Kidney tubule cell (primary cell): ENCODE data around the gene DAGLA.
A peak's percentile ranks its signal among the peaks of the same experiment; 100 is the strongest.

Experiments used
- DNase-seq: peaks from one replicate; pipeline ENCODE4 v3.0.0-alpha.2; 2018; ENCODE audit warnings: low spot score

The DAGLA gene

DNA sequence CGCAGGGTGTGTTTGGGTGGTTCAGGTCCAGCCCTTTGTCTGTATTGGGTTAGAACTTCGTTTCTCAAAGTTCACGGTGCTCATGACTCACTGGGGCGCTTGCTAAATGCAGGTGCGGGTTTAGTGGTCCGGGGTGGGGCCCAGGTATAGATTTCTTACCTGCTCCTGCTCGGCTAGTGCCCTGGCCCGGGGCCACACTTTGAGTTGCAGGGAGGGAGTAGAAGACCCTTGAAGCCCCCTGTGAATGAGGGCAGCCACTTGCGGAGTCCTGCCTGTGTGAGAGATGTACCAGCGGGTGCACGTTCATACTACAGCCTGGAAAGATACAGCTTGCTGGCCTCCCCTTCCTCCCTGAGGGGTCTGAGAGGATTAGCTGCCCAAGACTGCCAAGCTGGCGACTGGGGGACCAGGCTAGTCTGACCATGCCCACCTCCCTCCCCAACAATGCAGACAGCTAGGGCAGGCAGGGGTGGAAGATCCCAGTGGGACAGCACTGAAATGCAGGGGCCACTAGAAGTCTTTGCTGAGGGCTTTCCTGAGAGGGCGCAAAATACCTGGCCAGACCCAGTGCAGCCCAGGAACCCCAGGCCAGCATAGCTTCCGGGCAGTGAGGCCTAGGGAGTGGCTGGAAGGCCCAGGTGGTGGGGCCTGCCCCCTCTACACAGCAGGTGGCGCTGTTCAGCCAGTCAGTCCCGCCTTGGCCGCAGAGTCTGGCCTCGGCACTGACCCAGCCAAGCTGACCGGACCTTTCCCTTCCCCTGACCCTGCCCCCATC lies 67.2 kb downstream of the DAGLA start:
- peak; percentile 71 for DNase-seq

DNA sequence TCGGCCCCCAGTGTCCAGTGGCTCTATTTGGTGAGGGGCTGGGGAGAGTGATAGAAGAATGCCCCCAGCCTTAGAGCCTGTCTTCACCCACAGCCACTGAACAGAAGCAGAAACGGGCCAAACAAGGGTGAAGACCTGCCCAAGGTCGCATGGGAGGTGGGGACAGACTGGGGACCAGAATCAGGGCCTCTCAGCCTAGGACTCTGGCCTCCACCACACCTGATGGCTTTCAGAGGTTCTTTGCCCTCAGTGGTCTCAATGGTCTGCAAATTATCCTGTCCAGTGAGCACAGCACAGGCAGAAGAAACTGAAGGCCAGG lies 67.7 kb downstream of the DAGLA start:
- DNase-seq = no peak

DNA sequence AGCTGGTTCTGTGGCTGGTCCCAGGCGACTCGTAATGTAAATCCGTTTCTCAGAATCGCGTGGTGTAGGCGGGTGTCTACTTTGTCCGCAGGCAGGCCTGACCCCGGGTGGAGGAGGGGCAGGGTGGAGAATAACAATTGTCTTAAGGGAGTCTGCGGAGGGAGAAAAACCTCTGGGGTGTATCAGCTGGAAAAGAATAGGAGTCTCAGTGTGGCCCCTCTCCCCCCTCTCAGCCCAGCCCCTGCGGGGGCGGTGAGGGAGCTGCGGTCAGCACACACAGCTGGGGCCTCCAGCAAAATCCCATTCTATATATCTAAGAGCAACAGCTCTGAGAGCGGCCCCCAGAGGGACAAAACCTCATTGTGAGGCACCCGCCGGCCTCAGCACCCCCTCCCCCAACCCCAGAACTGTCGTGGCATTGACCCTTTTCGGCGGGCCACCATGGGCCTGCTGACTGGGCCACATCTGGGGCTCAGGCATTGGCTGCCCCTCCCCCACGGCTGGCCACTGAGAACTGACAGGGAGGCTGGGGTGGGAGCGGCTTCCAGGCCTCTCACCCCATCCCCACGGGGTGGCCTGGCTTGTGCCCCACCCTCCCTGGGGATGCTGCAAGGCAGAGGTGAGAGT lies 69.5 kb downstream of the DAGLA start:
- DNase-seq = no peak

DNA sequence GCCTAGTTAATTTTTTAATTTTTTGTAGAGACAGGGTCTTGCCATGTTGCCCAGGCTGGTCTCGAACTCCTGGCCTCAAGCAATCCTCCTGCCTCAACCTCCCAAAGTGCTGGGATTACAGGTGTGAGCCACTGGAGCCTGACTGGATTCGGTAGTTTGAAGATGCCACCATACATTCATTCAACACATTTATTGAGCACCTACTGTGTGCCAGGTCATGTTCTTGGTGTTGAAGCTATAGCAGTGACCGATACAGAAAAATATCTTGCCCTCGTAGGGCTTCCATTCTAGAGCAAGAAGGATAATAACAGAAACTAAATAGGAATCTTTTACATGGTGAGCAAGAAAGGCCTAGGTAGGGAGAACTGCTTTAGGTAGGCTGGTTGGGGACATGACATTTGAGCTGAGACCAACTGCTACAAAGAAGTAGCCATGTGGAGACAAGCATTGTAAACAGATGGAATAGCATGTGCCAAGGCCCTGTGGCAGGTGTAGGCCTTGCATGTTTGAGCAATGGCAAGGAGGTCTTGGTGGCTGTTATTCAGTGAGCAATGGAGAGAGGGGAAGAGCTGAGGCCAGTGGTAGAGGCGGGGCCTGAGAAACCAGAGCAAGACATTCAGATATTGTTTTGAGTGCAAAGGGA lies 70.6 kb downstream of the DAGLA start:
- no peak for DNase-seq

DNA sequence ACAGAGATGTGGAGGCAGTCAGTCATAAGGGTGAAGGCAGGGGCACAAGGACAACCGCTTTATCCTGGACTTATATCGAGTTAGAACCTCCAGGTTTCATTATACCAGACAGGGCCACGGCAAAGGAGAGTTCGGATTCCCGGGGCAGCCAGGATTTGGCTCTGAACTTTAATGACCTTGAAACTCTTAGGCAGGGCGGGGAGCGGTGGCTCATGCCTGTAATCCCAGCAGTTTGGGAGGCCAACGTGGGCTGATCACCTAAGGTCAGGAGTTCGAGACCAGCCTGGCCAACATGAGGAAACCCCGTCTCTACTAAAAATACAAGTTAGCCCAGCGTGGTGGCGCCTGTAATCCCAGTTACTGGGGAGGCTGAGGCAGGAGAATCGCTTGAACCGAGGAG lies 71.2 kb downstream of the DAGLA start:
- DNase-seq = no peak

DNA sequence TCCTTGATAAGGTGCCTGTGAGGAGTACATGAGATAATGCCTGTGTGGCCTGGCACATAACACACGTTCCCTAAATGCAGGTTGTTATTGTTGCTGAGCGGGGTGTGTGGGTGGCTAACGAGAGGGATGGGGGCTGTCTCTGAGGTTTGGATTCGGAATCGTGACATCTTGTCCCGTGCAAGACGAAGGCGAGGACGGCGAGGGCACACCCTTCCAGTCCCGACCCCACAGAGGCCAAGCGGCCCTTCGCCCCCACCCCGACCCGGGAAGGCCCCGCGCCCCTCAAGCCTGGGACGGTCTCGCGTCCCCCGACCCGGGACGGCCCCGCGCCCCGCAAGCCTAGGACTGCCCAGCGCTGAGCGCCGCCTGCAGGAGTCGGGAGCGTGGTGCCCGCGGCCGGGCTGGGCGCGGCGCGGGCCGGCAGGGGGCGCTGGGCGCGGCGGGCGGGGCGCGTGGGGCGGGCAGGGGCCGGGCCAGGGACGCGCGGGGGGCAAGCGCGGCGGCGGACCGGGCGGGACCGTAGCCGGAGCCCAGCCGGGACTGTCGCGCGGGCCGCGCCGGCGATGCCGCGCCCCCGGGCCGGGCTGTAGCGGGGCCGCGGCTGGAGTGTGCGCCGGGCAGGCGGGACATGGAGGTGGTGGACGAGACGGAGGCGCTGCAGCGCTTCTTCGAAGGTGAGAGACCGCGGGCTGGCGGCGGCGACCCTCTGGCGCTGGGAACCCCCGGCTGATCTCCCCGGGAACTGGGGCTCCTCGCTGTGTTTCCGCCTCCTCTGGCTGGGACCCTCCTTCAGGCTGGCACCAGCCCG lies 72.1 kb downstream of the DAGLA start, which contains the start of gene MYRF:
Gene MYRF, plus strand, starts transcription at position 520 of the 808 bp plus-strand sequence. Its CDS starts 109 bp downstream, at position 629.
- DNase-seq = peak; percentile 69

DNA sequence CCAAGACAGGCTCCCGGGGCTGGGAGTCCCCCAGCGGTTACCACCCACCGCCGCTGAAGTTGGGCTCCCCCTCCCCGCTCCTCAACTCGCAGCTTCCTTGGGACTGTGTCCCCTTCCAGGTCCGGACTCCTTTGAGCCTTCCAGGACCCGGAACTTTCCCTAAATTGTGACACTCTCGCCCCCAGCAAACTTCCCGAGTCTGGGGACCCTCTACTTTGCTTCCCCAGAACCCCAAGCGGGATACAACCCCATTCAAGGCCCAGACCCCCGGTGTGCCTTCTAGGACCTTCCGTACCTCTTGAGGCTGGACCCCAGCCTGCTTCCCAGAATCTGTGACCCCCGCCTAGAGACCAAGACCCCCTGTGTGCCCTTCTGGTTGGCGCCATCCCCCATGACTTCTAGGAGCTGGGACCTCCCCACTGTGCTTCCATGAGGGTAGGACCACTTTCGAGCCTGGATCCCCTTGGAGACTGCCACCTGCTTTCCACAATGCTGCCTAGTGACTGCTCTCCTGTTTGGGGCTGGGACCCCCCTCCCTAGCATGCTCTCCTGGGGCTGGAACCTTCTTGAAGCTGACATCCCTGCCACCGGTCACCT lies 72.8 kb downstream of the DAGLA start:
- no peak for DNase-seq

DNA sequence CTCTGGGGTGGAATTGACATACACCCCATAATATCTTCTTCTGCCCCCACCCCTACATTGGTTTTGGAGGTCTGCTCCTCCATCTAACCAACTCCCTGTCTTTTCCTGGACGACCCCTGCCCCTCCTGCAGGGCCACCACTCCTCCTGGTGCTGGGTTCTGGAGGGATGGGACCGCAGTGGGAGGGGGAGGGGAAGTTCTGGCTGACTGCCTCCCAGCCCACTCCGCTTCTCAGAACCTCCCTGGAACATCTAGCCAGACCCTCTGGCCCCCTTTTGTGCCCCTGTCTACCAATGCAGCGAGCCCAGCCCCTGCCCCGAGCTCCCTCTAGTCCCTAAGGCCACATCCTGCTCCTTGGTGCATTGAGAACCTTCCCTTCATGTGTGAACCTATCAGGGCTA lies 73.5 kb downstream of the DAGLA start:
- DNase-seq = no peak

DNA sequence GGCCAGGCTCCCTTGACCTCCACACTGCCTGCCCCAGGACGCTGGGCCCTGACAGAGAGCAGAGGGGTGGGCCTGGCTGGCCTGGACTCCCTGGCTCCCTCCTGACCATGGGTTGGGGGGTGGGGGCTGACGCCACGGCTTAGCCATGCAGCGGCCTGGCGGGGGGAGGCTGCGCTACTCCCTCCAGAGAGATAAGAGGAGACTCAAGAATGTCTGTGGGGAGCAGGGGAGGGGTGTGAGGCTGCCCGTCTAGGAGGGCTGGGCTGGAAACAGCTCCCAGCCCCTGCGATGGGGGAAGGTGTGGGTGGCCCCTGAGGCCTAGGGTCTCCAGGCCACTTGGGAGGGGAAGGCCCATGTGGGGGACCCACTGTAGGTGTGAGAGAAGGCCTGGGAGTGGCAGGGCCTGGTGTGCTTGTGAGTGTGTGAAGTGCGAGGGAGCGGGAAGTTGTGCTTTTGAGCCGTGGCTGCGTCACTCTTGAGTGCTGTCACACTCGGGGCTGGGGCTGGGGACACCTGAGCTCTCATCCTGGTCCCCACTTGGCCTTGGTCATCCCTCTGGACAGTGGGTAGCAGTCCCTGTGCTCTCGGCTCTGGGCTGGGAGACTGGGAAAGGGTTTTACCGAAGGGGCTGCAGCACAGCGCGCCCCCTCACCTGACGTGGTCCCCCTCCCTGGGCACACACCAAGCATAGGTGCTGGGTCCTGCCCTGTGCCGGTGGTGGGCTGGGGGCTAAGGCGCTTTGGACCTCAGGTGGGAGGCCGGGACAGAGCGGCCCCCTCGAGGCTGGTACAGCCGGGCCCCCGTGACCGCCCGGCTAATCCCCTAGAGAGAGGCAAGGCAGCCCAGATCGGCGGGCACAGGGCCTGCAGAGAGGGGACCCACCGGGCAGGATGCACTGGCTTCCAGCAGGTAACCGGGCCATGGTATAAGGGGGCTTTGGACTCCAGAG lies 74.6 kb downstream of the DAGLA start:
- DNase-seq = no peak

DNA sequence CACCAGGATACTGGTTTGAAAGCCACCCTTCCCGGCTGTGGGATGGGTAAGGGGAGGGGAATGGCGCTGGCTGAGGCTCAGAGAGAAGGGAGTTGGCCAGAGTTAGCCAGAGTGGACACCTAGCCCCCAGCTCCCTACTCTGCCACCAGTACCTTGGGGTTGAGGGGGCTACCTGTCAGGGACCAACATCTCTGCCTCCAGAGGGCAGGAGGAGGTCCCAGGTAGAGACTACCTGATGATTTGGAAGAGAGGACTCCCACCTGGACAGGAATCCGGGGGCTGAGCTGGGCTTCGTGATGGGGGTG lies 75.9 kb downstream of the DAGLA start:
- no peak for DNase-seq

DNA sequence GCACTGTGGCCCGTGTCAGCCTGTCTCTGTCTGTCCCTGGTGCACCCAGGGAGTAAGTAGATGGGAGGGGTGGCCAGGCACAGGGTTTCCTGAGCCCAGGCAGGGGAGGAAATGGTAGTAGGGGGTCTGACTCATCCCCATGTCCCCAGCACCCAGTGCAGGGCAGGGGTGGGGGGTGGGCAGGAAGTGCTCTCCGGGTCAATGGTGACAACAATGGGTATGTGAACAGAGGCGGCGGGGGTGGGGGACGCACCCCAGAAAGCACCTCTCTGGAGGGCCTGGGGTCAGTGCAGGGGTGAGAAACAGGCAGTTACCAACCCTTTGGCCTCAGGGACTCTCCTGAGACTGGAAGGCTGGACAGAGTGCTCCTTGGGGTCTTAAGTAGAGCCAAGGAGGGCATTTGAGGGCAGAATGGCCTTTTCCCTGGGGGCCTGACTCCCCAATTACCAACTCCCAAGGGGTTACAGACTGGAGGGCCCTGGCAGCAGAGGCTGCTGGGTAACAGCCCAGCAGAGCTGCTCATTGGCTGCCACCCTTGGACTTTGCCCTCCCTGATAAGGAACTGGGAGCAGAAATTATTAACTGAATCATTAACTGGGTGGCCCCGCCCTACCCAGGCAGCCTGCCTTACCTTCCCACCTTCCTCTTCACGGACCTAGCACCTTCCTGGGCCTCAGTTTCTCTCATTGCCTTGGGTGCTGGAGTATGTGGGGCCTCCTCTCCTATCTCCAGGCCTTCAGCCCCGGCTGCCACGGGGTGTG lies 76.4 kb downstream of the DAGLA start:
- peak; percentile 93 for DNase-seq

DNA sequence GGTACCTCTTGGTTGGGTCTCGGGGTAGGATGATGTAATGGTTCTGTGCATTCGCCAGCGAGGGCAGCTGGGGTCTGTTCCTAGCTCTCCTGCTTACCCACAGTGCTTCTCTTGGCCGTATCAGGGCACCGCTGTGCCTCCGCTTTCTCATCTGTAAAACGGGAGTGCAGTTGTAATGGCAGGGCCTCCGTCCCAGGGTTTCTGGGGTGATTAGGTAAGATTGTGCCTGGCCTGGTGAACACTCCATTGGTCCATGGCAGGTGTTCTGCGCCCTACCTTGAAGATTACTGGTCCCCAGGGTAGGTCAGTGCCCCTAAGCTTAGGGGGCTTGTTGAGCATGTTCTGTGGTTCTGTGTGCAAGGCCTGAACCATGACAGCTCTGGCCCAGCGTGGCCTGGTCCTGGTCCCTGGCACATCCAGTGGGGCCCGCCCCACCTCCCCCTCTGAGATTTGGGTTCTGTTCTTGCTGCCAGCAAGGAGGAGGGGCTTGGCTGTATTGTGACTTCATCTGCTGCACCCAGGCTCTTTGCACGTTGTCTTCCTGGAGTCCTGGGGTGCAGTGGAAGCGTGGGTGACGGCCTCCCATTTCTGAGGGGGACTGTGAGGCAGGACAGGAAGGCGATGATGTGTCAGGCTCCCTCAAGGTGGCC lies 77.1 kb downstream of the DAGLA start:
- DNase-seq = no peak

DNA sequence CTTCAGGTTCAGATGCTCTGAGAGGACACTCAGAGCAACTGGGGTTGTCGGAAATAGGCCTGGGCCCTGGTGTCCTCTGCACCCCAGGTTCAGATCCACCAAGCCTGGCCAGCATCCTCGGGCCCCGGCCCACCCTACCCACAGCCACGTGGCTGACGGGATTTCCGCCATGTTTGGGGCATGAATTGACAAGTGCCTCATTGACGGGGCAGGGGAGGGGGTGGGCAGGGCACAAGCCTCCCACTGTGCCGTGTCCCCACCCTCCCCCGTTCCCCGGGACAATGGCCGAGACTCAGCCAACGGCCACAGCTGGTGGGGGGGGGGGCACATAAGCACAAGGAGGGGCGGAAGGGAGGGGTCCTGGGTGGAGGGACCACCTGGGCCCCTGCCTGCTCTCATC lies 80.8 kb downstream of the DAGLA start:
- DNase-seq = no peak

DNA sequence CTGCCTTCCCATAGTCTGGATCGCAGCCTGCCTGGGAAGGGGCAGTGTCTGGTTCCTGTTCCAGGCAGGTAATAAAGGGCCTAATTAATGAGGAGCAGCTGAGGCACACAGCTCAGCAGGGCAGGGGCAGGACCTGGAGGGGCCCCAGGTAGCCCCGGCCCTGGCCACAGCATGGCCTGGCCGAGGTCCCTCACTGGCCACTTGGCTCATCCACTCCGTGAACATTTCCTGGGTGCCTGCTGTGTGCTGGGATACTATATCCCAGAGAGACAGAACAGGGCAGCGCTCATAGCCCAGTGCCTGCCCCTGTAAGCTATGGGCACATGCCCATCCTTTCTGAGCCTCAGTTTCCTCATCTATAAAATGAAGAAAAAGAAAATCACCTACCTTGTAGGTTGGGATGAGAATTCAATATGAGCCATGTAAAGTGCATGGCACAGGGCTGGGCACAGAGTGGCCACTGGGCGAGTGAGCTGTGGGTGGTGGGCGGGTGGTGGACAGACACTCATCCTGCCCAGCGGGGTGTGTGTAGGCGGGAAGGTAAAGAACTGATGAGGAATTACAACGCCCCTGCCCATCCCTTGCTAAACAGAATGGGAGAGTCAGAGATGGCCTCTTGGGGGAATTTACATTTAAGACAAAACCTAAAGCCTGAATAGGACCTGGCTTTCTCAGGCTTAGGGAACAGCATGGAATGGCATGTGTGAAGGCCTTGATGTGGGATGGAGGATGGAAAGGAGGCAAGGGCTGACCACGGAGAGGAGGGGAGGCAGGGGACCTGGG lies 81.4 kb downstream of the DAGLA start:
- no peak for DNase-seq

DNA sequence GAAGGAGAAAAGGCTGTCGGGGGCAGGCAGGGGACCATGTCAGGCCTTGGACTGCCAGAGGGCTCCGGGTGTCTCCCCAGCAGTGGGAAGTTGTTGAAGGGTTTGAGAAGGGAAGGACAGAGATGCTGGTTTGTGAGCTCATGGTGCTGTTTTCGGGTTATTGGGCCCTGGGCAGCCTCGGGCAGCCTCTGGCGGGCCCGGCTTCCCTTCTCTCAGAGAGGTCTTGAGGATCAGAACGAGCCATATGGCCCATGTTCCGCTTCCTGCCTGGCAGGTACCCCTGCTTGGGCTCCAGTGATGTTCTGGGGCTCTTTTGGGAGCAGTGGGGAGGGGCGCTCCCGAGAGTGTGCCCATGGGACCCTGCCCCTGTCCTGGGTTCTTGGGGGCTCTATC lies 82.0 kb downstream of the DAGLA start:
- DNase-seq = no peak

DNA sequence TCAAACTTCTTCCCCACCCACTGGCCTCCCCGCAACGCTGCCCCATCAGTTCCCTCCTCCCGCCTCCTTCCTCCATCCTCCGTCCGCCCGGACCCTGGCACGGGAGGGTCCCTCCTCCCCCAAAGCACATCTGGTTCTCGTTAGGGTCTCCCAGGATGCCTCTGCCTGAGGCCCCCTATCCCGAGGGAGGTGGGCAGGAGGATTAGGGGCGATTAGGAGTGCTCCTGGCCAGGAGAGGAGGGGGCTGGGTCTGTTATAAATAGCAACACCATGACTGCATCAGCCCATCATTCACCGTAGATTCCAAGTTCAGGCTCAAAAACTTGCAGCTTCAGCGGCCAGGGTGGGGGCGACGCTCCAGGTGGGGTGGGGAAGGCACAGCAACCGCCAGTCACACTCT lies 82.6 kb downstream of the DAGLA start:
- no peak for DNase-seq

DNA sequence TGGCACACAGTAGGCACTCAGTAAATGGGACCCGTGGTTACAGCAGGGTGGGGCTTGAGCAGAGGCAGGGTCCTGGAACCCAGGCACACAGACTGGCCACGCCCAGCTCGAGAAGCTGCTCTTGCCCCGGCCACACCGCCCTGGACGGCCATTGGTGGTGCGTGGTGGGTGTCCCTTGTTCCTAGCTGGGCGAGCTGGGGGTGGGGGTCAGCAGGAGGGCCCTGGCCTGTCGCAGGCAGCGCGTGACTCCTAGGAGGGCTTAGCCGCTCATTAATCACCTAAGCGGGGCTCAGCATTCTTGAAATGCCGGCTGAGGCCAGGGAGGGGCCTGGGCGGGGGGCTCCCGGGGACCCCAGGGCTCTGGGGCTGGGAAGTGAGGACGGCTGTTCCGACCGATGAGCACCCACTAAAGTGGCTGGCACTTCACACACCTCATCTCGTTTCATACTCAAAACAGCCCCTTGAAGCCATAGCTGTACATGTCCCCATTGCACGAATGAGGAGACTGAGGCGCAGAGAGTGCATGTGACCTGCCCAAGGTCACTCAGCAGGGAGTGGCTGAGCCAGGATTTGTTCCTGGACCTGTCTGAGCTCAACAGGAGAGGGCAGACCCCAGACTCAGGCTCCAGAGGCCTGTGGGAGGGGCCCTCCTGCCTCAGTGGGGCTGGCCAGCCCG lies 83.9 kb downstream of the DAGLA start:
- DNase-seq = no peak

DNA sequence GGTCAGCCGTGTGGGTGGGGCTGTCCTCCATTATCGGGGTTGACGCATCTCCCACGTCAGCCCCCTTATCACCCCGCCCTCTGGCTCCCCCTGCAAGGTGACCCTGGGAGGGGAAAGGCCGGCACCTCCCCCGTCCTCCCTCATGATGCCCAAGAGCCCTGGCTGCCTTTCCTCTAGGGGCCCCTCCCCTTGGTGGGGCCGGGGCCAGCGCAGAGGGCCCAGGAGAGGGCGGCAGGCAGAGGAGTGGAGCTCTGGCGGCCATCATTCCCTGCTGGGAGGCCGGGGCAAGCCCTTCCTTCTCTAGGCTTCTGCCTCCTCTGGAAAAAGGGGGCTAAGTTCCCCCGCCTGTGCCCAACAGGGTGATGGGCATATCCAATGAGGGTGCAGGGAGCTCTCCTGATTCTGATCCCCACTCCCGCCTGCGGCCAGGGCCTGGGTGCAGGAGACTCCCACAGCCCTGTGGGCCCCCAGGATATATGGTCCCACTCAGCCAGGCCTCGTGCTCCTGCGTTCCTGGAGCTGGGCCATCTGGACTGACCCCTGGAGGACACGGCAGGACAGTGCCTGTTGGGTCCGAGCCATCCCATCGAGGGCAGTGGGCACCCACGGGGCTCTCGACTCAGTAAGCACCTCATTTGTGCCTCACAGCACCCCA lies 84.5 kb downstream of the DAGLA start:
- no peak for DNase-seq
